Tibial artery (tissue), 4 donors: ENCODE data around the gene RBL1.
A peak's percentile ranks its signal among the peaks of the same experiment; 100 is the strongest.

Experiments used
- DNase-seq, 2 donors: peaks; one replicate each; pipeline ENCODE4 v3.0.0-alpha.2; 2019
- H3K27ac ChIP-seq, 2 donors: fragments of 200-600 bp; sonication (generic) in 1 of 2; 1 replicate in 1 of 2; 2 replicates in 1 of 2; pipeline ENCODE4 v1.5.1; 2018 to 2019; ENCODE audit warnings: mild to moderate bottlenecking in 1 of 2
- H3K27me3 ChIP-seq, 2 donors: fragments of 200-600 bp; sonication (generic) in 1 of 2; one replicate each; pipeline versions ENCODE4 v1.5.1 to v1.6.0; 2016 to 2019
- H3K36me3 ChIP-seq, 3 donors: fragments of 200-600 bp; sonication (generic) in 2 of 3; one replicate each; pipeline ENCODE4 v1.5.1; 2016 to 2019; ENCODE audit warnings: mild to moderate bottlenecking in 2 of 3
- H3K4me1 ChIP-seq, 4 donors: fragments of 200-600 bp; sonication (generic) in 2 of 4; 1 replicate in 3 of 4; 2 replicates in 1 of 4; pipeline ENCODE4 v1.5.1; 2016 to 2019
- H3K4me3 ChIP-seq, 2 donors: fragments of 200-600 bp; sonication (generic) in 1 of 2; 1 replicate in 1 of 2; 2 replicates in 1 of 2; pipeline ENCODE4 v1.5.1; 2018 to 2019; ENCODE audit warnings: mild to moderate bottlenecking in 2 of 2
- H3K9me3 ChIP-seq, 3 donors: fragments of 200-600 bp; sonication (generic) in 1 of 3; one replicate each; pipeline ENCODE4 v1.5.1; 2016 to 2019
- CTCF ChIP-seq, 2 experiments: fragments of 200-600 bp in 1 of 2; fragments of 450-650 bp in 1 of 2; IDR thresholded peaks; one replicate each; pipeline ENCODE4 v1.5.1; 2017 to 2019; ENCODE audit warnings: antibody characterized with exemption in 2 of 2, mild to moderate bottlenecking in 1 of 2, moderate library complexity in 1 of 2
- intact Hi-C: fragments of 100-400 bp; cut with DNase I; formaldehyde crosslinking; loops from one replicate; pipeline ENCODE4 v1.15.0; 2023; ENCODE audit warnings: low total_unique reads

RBL1 gene

DNA sequence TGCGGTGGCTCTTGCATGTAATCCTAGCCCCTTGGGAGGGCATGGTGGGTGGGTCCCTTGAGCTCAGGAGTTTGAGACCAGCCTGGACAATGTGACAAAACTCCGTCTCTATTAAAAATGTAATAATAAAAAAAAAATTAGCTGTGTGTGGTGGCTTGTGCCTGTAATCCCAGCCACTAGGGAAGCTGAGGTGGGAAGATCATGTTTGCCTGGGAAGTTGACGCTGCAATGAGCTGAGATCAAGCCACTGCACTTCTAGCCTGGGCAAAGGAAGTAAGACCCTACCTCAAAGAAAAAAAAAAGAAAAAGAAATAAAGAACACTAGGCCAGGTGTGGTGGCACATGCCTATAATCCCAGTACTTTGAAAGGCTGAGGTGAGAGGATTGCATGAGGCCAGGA, 139.8 kb downstream of the RBL1 start:
- Histone ChIP-seq H3K9me3 (no peaks in the 10 kb centered on the region), H3K27me3 (no peaks in the 10 kb centered on the region), H3K36me3 (no peaks in the 10 kb centered on the region), H3K4me3 (no peak overlapping the region), H3K4me1 (peaks cover 0 to 13% (median 2%) of the 10 kb centered on the region in 4 donors), H3K27ac (no peak overlapping the region)
- DNase-seq = no peak
- no peak for TF ChIP-seq CTCF (IDR thresholded peaks at IDR 0.05)
- intact Hi-C loops = no loop called here

- no peak for TF ChIP-seq CTCF (IDR thresholded peaks at IDR 0.05)
- DNase-seq = no peak
- Histone ChIP-seq H3K27ac (peak overlapping the region; percentile 86 to 90), H3K27me3 (no peaks in the 10 kb centered on the region), H3K4me1 (peaks cover 0 to 41% (median 4%) of the 10 kb centered on the region in 4 donors), H3K9me3 (no peaks in the 10 kb centered on the region), H3K4me3 (peak overlapping the region; percentile 84 to 98), H3K36me3 (no peaks in the 10 kb centered on the region)
- intact Hi-C loops = no loop called here
Observed at GRCh38 chr20:36951979-36952738, 143.6 kb downstream of the RBL1 start.

GRCh38 chr20:36951198-36951978, 144.4 kb downstream of the RBL1 start, which contains the start of gene SAMHD1:
SAMHD1 (minus strand) TSS chr20:36951708; CDS start chr20:36951643, 65 bp downstream.
- TF ChIP-seq CTCF (IDR thresholded peaks at IDR 0.05) = peak; percentile 22 to 35
- Histone ChIP-seq H3K4me1 (peaks cover 0 to 48% (median 6%) of the 10 kb centered on the region in 4 donors), H3K27ac (peak within 1 kb of the TSS; percentile 86 to 90), H3K27me3 (no peaks in the 10 kb centered on the region), H3K36me3 (peaks cover under 1 to 4% (median 2%) of the 10 kb centered on the region in 3 donors), H3K4me3 (peak within 1 kb of the TSS; percentile 84 to 98), H3K9me3 (no peaks in the 10 kb centered on the region)
- intact Hi-C loops = no loop called here
- peak; percentile 98 to 99 for DNase-seq

DNA sequence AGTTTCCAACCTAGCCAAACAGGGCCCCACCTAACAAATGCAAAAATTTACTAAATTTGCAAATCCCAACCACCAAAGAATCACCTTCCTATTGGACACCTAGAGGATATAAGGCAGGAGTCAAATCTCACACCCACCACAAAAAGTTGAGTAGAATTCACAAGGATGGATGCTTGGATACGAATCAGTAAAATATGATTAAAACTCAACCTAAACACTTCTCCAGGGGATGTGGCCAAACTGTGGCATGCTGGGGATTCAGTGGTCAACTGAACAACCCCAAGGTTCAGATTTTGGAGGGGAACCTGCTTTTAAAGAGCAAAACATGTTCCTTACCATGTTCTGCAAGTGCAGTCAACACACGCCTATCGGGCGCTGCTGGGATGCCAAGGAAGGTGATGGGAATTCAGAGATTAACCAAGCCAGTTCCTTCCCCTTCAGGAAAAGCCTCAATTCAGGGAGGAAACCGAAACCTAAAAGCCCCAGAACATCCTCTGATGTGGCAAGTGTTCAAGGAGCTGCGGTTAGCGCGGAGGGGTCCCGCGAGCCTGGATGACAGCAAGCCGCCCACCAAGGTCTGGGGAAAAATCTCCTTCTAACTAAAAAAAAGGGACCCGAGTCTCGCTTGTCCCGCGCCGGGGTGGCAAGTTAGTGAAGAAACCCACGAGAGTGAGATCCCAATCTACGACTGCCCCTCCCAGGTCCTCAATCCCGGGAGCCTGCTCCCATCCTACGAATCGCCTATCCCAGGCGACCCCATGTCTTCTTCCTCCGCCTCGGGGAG, 145.2 kb downstream of the RBL1 start:
- no peaks in the 10 kb centered on the region for H3K27me3 ChIP-seq
- peak in 1 of 2 donors; percentile 29 for DNase-seq
- intact Hi-C loops = no loop called here
- H3K4me1 ChIP-seq = peaks cover 0 to 55% (median 6%) of the 10 kb centered on the region in 4 donors
- peak; percentile 2 to 20 for TF ChIP-seq CTCF (IDR thresholded peaks at IDR 0.05)
- H3K36me3 ChIP-seq = peaks cover 8 to 12% (median 10%) of the 10 kb centered on the region in 3 donors
- H3K9me3 ChIP-seq = no peaks in the 10 kb centered on the region
- peak overlapping the region; percentile 84 to 98 for H3K4me3 ChIP-seq
- peak overlapping the region; percentile 86 to 90 for H3K27ac ChIP-seq
